Measurements from ENCODE around the gene BCL2. TPM values are rescaled to one million over a fixed set of nuclear protein-coding genes. Genes with fewer than 3 reads are reported as not detected.

BCL2 gene
- total and polyA plus RNA-seq, 8 donors = 6.3 to 11.3 (median 10.8) TPM

DNA sequence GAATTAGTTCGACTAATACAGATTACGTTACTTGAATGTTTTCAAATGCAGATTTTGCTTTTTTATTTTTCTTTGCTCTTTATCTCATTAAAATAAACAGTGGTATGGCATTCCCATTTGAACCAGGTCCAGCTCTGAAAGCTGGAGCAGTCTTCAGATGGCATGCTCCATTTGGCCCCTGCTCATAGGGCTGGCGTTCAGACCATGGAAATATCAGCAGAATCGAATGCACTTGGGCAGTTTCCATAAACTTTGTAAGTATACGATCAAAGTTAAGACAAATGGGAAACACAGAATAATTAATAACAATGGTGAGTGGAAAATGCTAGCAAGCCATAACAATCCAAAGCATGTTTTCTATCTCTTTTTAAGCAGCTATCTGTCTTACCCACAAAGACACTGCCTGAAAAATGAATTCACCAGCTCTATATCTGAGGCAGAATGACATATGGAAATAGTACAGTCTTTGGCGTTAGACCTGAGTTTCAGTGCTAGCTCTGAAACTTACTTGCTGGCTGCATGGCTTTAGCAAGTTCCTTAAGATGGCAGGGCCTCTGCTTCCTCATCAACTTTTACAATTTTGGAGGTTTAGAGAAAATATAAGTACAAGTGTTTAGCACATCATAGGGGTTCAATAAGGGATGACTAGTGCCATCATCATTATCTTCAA is 131.6 kb downstream of the BCL2 start:
- H3K4me1 ChIP-seq = no peaks in the 10 kb centered on the region
- ATAC-seq = no peak
- no peak for DNase-seq
- no peaks in the 10 kb centered on the region for H3K36me3 ChIP-seq
- no peaks in the 10 kb centered on the region for H3K27me3 ChIP-seq
- intact Hi-C loops (cut with DNase I) = no loop called here
- no peak overlapping the region for H3K27ac ChIP-seq
- TF ChIP-seq, protein P1, sequence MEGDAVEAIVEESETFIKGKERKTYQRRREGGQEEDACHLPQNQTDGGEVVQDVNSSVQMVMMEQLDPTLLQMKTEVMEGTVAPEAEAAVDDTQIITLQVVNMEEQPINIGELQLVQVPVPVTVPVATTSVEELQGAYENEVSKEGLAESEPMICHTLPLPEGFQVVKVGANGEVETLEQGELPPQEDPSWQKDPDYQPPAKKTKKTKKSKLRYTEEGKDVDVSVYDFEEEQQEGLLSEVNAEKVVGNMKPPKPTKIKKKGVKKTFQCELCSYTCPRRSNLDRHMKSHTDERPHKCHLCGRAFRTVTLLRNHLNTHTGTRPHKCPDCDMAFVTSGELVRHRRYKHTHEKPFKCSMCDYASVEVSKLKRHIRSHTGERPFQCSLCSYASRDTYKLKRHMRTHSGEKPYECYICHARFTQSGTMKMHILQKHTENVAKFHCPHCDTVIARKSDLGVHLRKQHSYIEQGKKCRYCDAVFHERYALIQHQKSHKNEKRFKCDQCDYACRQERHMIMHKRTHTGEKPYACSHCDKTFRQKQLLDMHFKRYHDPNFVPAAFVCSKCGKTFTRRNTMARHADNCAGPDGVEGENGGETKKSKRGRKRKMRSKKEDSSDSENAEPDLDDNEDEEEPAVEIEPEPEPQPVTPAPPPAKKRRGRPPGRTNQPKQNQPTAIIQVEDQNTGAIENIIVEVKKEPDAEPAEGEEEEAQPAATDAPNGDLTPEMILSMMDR (IDR thresholded peaks at IDR 0.05) = no peak
- H3K9me3 ChIP-seq = no peaks in the 10 kb centered on the region
- H3K4me3 ChIP-seq = no peak overlapping the region

DNA sequence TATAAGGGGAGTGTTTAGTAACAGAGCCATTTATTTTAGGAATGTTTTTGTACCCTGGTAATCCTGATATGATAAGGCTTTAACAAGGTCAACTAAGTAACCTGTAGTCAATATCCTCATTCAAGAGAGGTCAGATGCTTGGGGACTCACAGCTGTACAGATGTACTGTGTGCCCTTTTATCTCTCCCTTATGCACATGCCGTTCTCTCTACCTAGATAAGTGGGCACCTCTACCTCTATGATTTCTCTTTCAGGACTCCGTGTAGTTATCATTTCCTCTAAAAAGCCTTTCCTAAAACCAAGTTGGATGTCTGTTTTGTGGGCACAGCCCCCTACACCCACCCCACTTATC is 132.4 kb downstream of the BCL2 start:
- Histone ChIP-seq H3K27me3 (no peaks in the 10 kb centered on the region), H3K36me3 (no peaks in the 10 kb centered on the region), H3K9me3 (no peaks in the 10 kb centered on the region), H3K4me1 (no peaks in the 10 kb centered on the region), H3K4me3 (no peak overlapping the region), H3K27ac (no peak overlapping the region)
- ATAC-seq = no peak
- intact Hi-C loops (cut with DNase I) = no loop called here
- DNase-seq = no peak
- TF ChIP-seq, protein P1 (IDR thresholded peaks at IDR 0.05) = no peak

DNA sequence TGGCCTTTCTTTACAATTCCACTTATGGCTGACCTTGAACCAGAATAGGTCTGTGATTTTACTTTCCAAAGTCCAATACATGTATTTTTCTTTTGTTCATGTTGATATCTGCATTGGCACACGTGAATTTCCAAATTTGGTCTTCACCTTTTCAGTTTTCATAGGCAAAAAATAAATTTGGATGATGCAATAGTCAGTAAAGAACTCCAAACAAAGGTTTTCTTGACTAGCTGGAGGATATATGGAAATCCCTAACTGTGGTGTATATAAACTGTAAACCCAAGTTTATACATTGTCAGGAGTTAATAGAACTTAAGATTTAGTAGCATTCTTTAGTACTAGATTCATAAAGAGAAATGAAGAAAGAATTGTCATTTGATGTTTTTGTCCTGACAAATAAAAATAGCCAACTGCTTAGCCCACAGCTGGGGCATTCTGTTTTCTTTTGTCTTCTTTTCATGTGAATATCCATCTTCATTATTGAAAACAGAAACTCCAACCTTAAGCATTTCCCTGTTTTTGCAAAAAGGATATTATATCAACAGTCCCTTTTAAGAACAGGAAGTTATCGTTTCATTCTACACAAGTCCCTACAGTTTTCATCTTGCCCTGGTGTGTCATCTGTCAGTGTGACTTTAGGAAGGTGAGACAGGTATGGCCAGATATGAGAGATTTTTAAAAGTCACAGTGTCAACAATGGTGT is 132.9 kb downstream of the BCL2 start:
- H3K9me3 ChIP-seq = no peaks in the 10 kb centered on the region
- ATAC-seq (no peak), DNase-seq (no peak)
- H3K27me3 ChIP-seq = no peaks in the 10 kb centered on the region
- TF ChIP-seq, protein P1 (IDR thresholded peaks at IDR 0.05) = no peak
- no peak overlapping the region for H3K27ac ChIP-seq
- intact Hi-C loops (cut with DNase I) = no loop called here
- no peaks in the 10 kb centered on the region for H3K36me3 ChIP-seq
- H3K4me3 ChIP-seq = no peak overlapping the region
- H3K4me1 ChIP-seq = no peaks in the 10 kb centered on the region

DNA sequence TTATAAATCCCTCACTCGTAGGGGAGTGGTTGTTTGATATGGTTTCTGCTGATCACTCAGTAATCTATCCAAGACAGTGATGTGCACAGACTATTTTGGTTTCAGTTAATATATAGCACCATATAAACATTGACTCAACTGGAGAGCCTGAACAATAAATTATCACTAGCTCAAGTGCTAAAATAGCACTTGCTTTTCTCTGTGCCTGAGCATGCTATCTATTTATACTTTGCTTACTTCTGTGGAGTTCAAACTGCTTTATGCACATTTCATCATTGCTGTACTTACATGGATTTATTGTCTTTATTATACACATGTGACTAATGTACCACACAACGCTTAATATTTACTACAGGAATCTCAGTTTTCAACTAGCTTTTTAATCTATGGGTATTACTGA is 133.6 kb downstream of the BCL2 start:
- DNase-seq (no peak), ATAC-seq (no peak)
- Histone ChIP-seq H3K4me1 (no peaks in the 10 kb centered on the region), H3K9me3 (no peaks in the 10 kb centered on the region), H3K36me3 (no peaks in the 10 kb centered on the region), H3K4me3 (no peak overlapping the region), H3K27me3 (no peaks in the 10 kb centered on the region), H3K27ac (no peak overlapping the region)
- TF ChIP-seq, protein P1 (IDR thresholded peaks at IDR 0.05) = no peak
- intact Hi-C loops (cut with DNase I) = no loop called here

DNA sequence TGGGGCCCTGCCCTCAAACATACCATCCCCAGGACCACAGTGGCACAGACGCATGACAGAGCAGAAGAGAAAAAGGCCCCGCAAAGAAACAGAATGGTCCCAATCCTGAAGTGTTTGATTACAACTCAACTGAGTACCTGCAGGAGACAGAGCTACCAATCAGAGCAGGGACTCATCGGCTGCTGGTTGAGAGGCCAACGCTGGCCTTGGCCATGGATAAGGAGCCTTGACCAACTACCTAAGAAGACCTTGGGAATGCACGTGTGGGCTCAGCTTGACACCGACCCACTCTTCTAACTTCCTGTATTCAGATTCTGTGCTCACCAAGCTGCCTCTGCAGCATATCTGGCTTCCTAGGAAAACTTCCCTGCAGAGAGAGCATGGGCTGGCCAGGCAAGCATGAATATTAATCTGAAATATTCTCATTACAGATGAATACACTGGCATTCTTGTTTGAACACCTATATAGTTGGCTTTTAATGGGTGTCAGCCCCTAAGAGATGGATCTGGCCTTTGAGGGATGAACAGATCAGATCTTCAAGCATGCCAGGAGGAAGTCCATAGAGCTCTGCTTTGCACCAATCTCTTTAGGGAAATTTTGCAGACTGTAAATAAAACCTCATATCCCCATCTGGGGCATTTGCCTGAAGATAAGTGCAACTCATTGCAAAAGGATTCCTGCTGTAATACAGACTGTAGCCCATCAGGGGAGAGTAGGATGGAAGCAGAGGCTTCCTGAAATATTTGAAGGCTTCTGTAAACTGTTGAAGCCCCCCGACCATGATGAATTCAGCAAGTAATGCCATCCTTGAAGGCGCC is 135.4 kb downstream of the BCL2 start:
- no peak overlapping the region for H3K27ac ChIP-seq
- H3K9me3 ChIP-seq = no peaks in the 10 kb centered on the region
- H3K27me3 ChIP-seq = no peaks in the 10 kb centered on the region
- TF ChIP-seq, protein P1 (IDR thresholded peaks at IDR 0.05) = no peak
- H3K4me3 ChIP-seq = no peak overlapping the region
- no peaks in the 10 kb centered on the region for H3K4me1 ChIP-seq
- DNase-seq = no peak
- intact Hi-C loops (cut with DNase I) = no loop called here
- ATAC-seq = no peak
- H3K36me3 ChIP-seq = no peaks in the 10 kb centered on the region

Data from left lung (tissue), 10 donors.